DMS153 treated with DMSO at 0.1 percent for 48 hours (cell line): ENCODE measurements around the gene TATDN2.
"Not testable (repeated sequence)": the region's sequence is repeated elsewhere in the genome, so short reads cannot be mapped to it uniquely, and the experiment has no call there.

Experiments
- DNase-seq: peaks from one replicate; lab custom pipeline; 2025; ENCODE audit not compliant: unreplicated experiment; lab: John Stamatoyannopoulos, UW

The TATDN2 gene

GRCh38 chr3:10268930-10269329, 20.7 kb downstream of the TATDN2 start:
- DNase-seq: no peak

- no peak for DNase-seq
Observed at GRCh38 chr3:10269443-10269842, 21.2 kb downstream of the TATDN2 start.

- DNase-seq: not testable (repeated sequence)
Observed at GRCh38 chr3:10272476-10272875, 24.2 kb downstream of the TATDN2 start.

- no peak for DNase-seq
Observed at GRCh38 chr3:10272977-10273376, 24.7 kb downstream of the TATDN2 start.

- no peak for DNase-seq
Observed at GRCh38 chr3:10273702-10274305, 25.5 kb downstream of the TATDN2 start.

GRCh38 chr3:10274601-10275000, 26.3 kb downstream of the TATDN2 start:
- no peak for DNase-seq

- no peak for DNase-seq
Observed at GRCh38 chr3:10277115-10277625, 28.9 kb downstream of the TATDN2 start.

GRCh38 chr3:10278501-10278900, 30.2 kb downstream of the TATDN2 start:
- no peak for DNase-seq

GRCh38 chr3:10279384-10280176, 31.3 kb downstream of the TATDN2 start:
- no peak for DNase-seq

- no peak for DNase-seq
Observed at GRCh38 chr3:10280177-10280529, 31.9 kb downstream of the TATDN2 start.

GRCh38 chr3:10280571-10280970, 32.3 kb downstream of the TATDN2 start:
- no peak for DNase-seq

GRCh38 chr3:10281951-10282350, 33.7 kb downstream of the TATDN2 start:
- no peak for DNase-seq

GRCh38 chr3:10283638-10284037, 35.4 kb downstream of the TATDN2 start:
- DNase-seq: no peak

GRCh38 chr3:10284496-10284895, 36.2 kb downstream of the TATDN2 start:
- DNase-seq: no peak

GRCh38 chr3:10285272-10286132, 37.2 kb downstream of the TATDN2 start:
- no peak for DNase-seq

GRCh38 chr3:10286133-10286524, 37.9 kb downstream of the TATDN2 start:
- no peak for DNase-seq

GRCh38 chr3:10286596-10287295, 38.5 kb downstream of the TATDN2 start:
- no peak for DNase-seq

GRCh38 chr3:10287936-10288574, 39.8 kb downstream of the TATDN2 start:
- DNase-seq: no peak

- no peak for DNase-seq
Observed at GRCh38 chr3:10288575-10288960, 40.3 kb downstream of the TATDN2 start.

- DNase-seq: no peak
Observed at GRCh38 chr3:10289077-10289476, 40.8 kb downstream of the TATDN2 start.
